HG03064 (cell line): ENCODE results near the gene WDR43.

Source experiments
- ATAC-seq: cut with Tn5 transposase; IDR thresholded peaks from one replicate; pipeline ENCODE4 v1.9.1; 2021; ENCODE audit warnings: low read depth; ENCODE audit not compliant: unreplicated experiment

WDR43 gene

GRCh38 chr2:28990445-28990844 is 96.0 kb downstream of the WDR43 start:
- no peak for ATAC-seq

DNA sequence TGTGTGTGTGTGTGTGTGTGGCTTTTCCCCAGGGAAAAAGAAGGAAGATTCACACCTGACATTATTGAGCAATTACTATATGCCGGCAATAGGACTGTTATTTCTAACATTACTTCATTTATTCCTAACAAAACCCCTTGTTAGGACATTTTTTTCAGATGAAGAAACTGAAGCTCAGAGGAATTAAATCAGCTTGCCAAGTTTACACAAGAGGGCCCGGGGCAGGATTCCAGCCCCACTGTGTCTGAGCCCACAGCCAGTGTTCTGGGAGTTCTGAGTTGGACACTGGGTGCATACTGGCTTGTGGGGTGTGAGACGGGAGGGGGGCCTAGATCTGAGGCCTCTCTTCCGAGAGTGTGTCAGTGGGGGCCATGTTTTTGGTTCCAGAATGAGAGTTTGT is 96.6 kb downstream of the WDR43 start:
- ATAC-seq = no peak

GRCh38 chr2:28991460-28991859 is 97.0 kb downstream of the WDR43 start:
- no peak for ATAC-seq

DNA sequence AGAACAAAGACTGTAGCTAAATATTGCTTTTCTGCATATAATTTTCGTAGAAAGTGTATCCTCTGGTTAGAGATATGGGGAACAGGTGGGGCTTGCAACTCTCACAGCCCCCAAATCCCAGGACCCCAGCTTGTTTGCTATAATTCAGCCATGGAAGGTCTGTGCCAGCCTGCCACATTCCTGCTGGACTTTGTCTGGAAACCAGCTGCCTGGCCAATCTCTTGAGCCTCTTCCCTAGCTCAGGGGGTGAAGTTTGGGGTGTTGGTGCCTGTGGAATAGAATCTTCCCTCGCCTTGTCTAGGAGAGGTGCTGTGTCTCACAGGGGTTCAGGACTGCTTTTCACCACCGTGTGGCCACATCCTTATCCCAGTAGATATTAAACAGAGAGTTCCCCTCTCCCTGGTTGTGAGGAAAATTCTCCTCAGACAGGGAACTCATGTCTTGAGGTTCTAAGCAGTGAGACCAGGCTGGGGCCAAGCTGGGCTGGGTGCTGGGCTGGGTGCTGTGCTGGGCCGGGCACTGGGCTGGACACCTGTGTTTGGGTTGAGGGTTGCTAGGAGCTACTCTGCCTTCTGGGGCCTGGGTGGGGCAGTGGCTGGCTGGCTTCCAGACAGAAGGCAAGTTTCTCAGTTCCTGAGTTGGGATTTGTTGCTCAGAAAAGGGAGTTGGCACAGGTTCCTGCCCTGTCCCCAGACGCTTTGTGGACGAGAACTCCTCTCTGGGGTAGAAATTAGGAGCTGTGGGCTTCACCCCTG is 98.9 kb downstream of the WDR43 start:
- no peak for ATAC-seq

GRCh38 chr2:28994074-28994473 is 99.6 kb downstream of the WDR43 start:
- no peak for ATAC-seq

GRCh38 chr2:28994679-28995078 is 100.2 kb downstream of the WDR43 start:
- ATAC-seq = no peak

GRCh38 chr2:28995765-28996750 is 101.6 kb downstream of the WDR43 start:
- ATAC-seq = no peak

DNA sequence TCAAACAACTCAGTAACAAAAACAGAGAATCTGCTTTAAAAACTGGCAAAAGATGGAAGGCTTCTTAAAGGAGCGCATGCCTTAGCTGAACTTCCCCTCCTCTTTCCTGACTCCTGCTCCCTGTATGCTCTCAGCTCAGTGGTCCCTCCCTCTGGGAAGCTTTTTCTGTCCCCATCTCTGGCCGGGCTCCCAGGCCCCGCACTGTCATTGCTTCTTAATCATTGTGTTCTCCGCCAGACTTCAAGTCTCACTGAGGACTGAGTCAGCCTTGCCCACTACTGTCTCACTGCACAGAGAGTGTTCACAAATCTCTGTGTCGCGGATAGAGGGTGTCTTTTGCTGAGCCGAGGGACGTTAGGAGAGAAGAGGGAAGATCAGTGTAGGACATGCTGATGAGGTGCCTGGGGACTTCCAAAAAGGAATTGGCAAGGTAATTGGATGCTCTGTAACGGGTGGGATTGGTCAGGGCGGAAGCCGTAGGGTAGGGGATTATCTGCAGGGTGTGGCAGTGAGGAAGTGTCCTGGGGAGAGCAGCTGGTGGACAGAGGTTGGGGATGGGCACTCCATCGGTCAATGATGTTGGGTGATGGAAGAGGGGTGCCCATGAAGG is 102.9 kb downstream of the WDR43 start:
- no peak for ATAC-seq
